Thyroid gland (tissue), 4 donors: ENCODE measurements around the gene UST. TPM values are rescaled to one million over a fixed set of nuclear protein-coding genes. Genes with fewer than 3 reads are reported as not detected.

ENCODE experiments used
- DNase-seq, 2 donors: peaks; one replicate each; pipeline ENCODE4 v3.0.0-alpha.2; 2019
- H3K27ac ChIP-seq, 3 donors: fragments of 200-600 bp; sonication (generic); 1 replicate in 2 of 3; 2 replicates in 1 of 3; pipeline ENCODE4 v1.5.1; 2016 to 2019; ENCODE audit warnings: mild to moderate bottlenecking in 1 of 3, moderate library complexity in 1 of 3
- H3K27me3 ChIP-seq: fragments of 200-600 bp; sonication (generic); one replicate; pipeline ENCODE4 v1.5.1; 2019
- H3K36me3 ChIP-seq, 2 donors: fragments of 200-600 bp; sonication (generic); one replicate each; pipeline ENCODE4 v1.5.1; 2016 to 2019
- H3K4me1 ChIP-seq, 2 donors: fragments of 200-600 bp; sonication (generic); one replicate each; pipeline ENCODE4 v1.5.1; 2017 to 2019
- H3K4me3 ChIP-seq, 3 donors: fragments of 200-600 bp; sonication (generic); replicated peaks in 1 of 3; 1 replicate in 2 of 3; 2 replicates in 1 of 3; pipeline ENCODE4 v1.5.1; 2016; ENCODE audit warnings: mild to moderate bottlenecking in 1 of 3
- H3K9me3 ChIP-seq: fragments of 200-600 bp; sonication (generic); one replicate; pipeline ENCODE4 v1.5.1; 2017
- CTCF ChIP-seq, 6 experiments: fragments of 200-600 bp in 3 of 6; fragments of 450-650 bp in 3 of 6; sonication (generic) in 3 of 6; IDR thresholded peaks; one replicate each; pipeline ENCODE4 v1.5.1; 2016 to 2019; ENCODE audit warnings: antibody characterized with exemption in 6 of 6, mild to moderate bottlenecking in 2 of 6, inconsistent platforms in 1 of 6, moderate library complexity in 1 of 6
- POLR2A ChIP-seq, 2 donors: fragments of 450-650 bp; IDR thresholded peaks; one replicate each; pipeline ENCODE4 v1.6.1; 2017; ENCODE audit warnings: antibody characterized with exemption in 2 of 2, mild to moderate bottlenecking in 2 of 2, moderate library complexity in 1 of 2
- WGBS, 2 donors: methylation state at CpG; one replicate each; pipeline ENCODE4 v1.1.5; 2017; 5-methylcytosine and 5-hydroxymethylcytosine counted together
- intact Hi-C: fragments of 100-400 bp; cut with DNase I; formaldehyde crosslinking; loops from one replicate; pipeline ENCODE4 v1.15.1; 2023
- total RNA-seq, 4 donors: library from RNA; depleted of rRNA; stranded (reverse); fragments of >200 nt; gene quantifications; one replicate each; pipeline ENCODE4 v1.2.3, GENCODE V29; 2016

Gene UST
- total RNA-seq, 4 donors from 2014 or later = 73.4 to 91.2 (median 81.4) TPM

- no peak for TF ChIP-seq CTCF (IDR thresholded peaks at IDR 0.05)
- TF ChIP-seq POLR2A (IDR thresholded peaks at IDR 0.05) = no peak
- Histone ChIP-seq H3K27me3 (no peaks in the 10 kb centered on the region), H3K4me1 (peaks cover 21 to 22% of the 10 kb centered on the region in 2 donors), H3K27ac (no peak overlapping the region), H3K4me3 (no peak overlapping the region), H3K36me3 (no peaks in the 10 kb centered on the region), H3K9me3 (no peaks in the 10 kb centered on the region)
- intact Hi-C loops = no loop called here
- DNase-seq = no peak
These were observed 337.2 kb downstream of the UST start for GRCh38 chr6:149084026-149084425.

- 93 to 94% methylated on average over 6 of the region's 6 CpGs for WGBS, 2 donors
- no peak overlapping the region for H3K4me3 ChIP-seq
- H3K27ac ChIP-seq = no peak overlapping the region
- intact Hi-C loops = loop anchor here (5.0 kb wide), 1 partner anchor 342 kb away; no protein-coding TSS in a partner anchor
- DNase-seq = no peak
- H3K36me3 ChIP-seq = no peaks in the 10 kb centered on the region
- peaks cover 11 to 13% of the 10 kb centered on the region in 2 donors for H3K4me1 ChIP-seq
- H3K9me3 ChIP-seq = no peaks in the 10 kb centered on the region
- no peaks in the 10 kb centered on the region for H3K27me3 ChIP-seq
- TF ChIP-seq CTCF (IDR thresholded peaks at IDR 0.05) = no peak
- TF ChIP-seq POLR2A (IDR thresholded peaks at IDR 0.05) = no peak
These were observed 338.2 kb downstream of the UST start for GRCh38 chr6:149084808-149085556.

GRCh38 chr6:149085557-149085938 lies 338.7 kb downstream of the UST start:
- no peak overlapping the region for H3K27ac ChIP-seq
- H3K9me3 ChIP-seq = no peaks in the 10 kb centered on the region
- no peak for TF ChIP-seq POLR2A (IDR thresholded peaks at IDR 0.05)
- TF ChIP-seq CTCF (IDR thresholded peaks at IDR 0.05) = no peak
- H3K4me1 ChIP-seq = peaks cover 7 to 8% of the 10 kb centered on the region in 2 donors
- intact Hi-C loops = loop anchor here (5.0 kb wide), 1 partner anchor 342 kb away; no protein-coding TSS in a partner anchor
- no peaks in the 10 kb centered on the region for H3K36me3 ChIP-seq
- no peak overlapping the region for H3K4me3 ChIP-seq
- no peak for DNase-seq
- H3K27me3 ChIP-seq = no peaks in the 10 kb centered on the region

GRCh38 chr6:149086363-149086762 lies 339.5 kb downstream of the UST start:
- no peak overlapping the region for H3K27ac ChIP-seq
- WGBS, 2 donors = 81 to 93% methylated on average over 3 of the region's 3 CpGs
- no peak overlapping the region for H3K4me3 ChIP-seq
- H3K4me1 ChIP-seq = no peaks in the 10 kb centered on the region
- no peak for DNase-seq
- H3K9me3 ChIP-seq = no peaks in the 10 kb centered on the region
- H3K36me3 ChIP-seq = no peaks in the 10 kb centered on the region
- TF ChIP-seq POLR2A (IDR thresholded peaks at IDR 0.05) (no peak), CTCF (IDR thresholded peaks at IDR 0.05) (no peak)
- no peaks in the 10 kb centered on the region for H3K27me3 ChIP-seq
- intact Hi-C loops = loop anchor here (5.0 kb wide), 1 partner anchor 341 kb away; no protein-coding TSS in a partner anchor

- WGBS, 2 donors = 40 to 41% methylated on average over 6 of the region's 6 CpGs
- intact Hi-C loops = loop anchor here (5.0 kb wide), 1 partner anchor 339 kb away; no protein-coding TSS in a partner anchor
- TF ChIP-seq CTCF (IDR thresholded peaks at IDR 0.05) (no peak), POLR2A (IDR thresholded peaks at IDR 0.05) (peak in 1 of 2 donors; percentile 7)
These were observed 341.1 kb downstream of the UST start for GRCh38 chr6:149087898-149088297.

More at GRCh38 chr6:149087898-149088297, 341.1 kb downstream of the UST start:
- H3K9me3 ChIP-seq = no peaks in the 10 kb centered on the region
- no peaks in the 10 kb centered on the region for H3K36me3 ChIP-seq
- H3K4me3 ChIP-seq = no peak overlapping the region
- H3K27ac ChIP-seq = peak overlapping the region; percentile 53 to 73 (median 58)
- peaks cover 4 to 6% of the 10 kb centered on the region in 2 donors for H3K4me1 ChIP-seq
- no peaks in the 10 kb centered on the region for H3K27me3 ChIP-seq
- peak; percentile 22 to 41 for DNase-seq
